HG03575 (cell line): Measurements from ENCODE around the gene C11orf68.

Experiments used
- ATAC-seq: cut with Tn5 transposase; IDR thresholded peaks from one replicate; pipeline ENCODE4 v1.9.1; 2021; ENCODE audit not compliant: unreplicated experiment, insufficient number of reproducible peaks, low FRiP score; ENCODE audit errors: extremely low read depth

Gene C11orf68

GRCh38 chr11:65945941-65946558 is 27.2 kb upstream of the C11orf68 start:
- ATAC-seq = no peak

- ATAC-seq = no peak
These were observed 26.6 kb upstream of the C11orf68 start, which contains the start of gene TSGA10IP for GRCh38 chr11:65945430-65945911. Gene TSGA10IP (plus strand): TSS chr11:65945480. CDS start chr11:65945676, 196 bp downstream.

GRCh38 chr11:65944767-65945166 is 25.9 kb upstream of the C11orf68 start:
- ATAC-seq = no peak

GRCh38 chr11:65944191-65944590 is 25.3 kb upstream of the C11orf68 start:
- ATAC-seq = no peak

- ATAC-seq = no peak
These were observed 23.7 kb upstream of the C11orf68 start for GRCh38 chr11:65942531-65942930.

GRCh38 chr11:65941720-65942310 is 23.0 kb upstream of the C11orf68 start:
- ATAC-seq = no peak

- no peak for ATAC-seq
These were observed 18.9 kb upstream of the C11orf68 start for GRCh38 chr11:65937766-65938165.

GRCh38 chr11:65934014-65934413 is 15.2 kb upstream of the C11orf68 start:
- no peak for ATAC-seq

- no peak for ATAC-seq
These were observed 13.7 kb upstream of the C11orf68 start for GRCh38 chr11:65932558-65932919.

GRCh38 chr11:65931773-65932557 is 13.1 kb upstream of the C11orf68 start:
- ATAC-seq = no peak

GRCh38 chr11:65928667-65929066 is 9.8 kb upstream of the C11orf68 start:
- no peak for ATAC-seq

GRCh38 chr11:65927904-65928397 is 9.1 kb upstream of the C11orf68 start:
- no peak for ATAC-seq

- ATAC-seq = no peak
These were observed 6.5 kb upstream of the C11orf68 start for GRCh38 chr11:65925397-65925796.

GRCh38 chr11:65922565-65922964 is 3.7 kb upstream of the C11orf68 start:
- no peak for ATAC-seq

- no peak for ATAC-seq
These were observed 3.0 kb upstream of the C11orf68 start for GRCh38 chr11:65921876-65922275.

GRCh38 chr11:65921033-65921555 is 2.2 kb upstream of the C11orf68 start:
- ATAC-seq = no peak

GRCh38 chr11:65920372-65920802 is 1.5 kb upstream of the C11orf68 start:
- no peak for ATAC-seq

- ATAC-seq = no peak
These were observed 910 bp upstream of the C11orf68 start for GRCh38 chr11:65919573-65920371.

- no peak for ATAC-seq
These were observed 295 bp upstream of the C11orf68 start, which contains the start of gene DRAP1 for GRCh38 chr11:65919141-65919572. Gene DRAP1 (plus strand): TSS chr11:65919426. CDS start chr11:65919502, 76 bp downstream.
